ENCODE data around the gene PITPNB.

DNA sequence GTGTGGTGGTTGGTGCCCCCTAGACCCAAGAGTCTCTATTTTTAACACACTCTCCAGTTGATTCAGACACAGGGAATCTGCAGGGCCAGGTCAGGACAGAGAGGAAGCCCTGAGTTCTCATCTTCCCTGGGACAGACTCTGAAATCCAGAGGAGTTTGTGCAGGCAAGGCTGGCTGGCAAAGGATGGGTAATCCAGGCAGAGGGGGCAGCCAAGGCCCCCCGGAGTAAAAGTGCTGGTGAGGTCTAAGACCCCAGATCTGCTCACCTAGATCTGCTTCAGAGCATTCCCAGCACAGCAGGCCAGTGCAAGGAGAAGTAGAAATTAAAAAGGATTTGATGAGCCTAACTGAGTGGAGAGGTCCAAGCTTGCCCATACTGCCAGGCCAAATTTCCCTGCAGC lies 76.9 kb downstream of the PITPNB start:
- TF ChIP-seq, protein P1, sequence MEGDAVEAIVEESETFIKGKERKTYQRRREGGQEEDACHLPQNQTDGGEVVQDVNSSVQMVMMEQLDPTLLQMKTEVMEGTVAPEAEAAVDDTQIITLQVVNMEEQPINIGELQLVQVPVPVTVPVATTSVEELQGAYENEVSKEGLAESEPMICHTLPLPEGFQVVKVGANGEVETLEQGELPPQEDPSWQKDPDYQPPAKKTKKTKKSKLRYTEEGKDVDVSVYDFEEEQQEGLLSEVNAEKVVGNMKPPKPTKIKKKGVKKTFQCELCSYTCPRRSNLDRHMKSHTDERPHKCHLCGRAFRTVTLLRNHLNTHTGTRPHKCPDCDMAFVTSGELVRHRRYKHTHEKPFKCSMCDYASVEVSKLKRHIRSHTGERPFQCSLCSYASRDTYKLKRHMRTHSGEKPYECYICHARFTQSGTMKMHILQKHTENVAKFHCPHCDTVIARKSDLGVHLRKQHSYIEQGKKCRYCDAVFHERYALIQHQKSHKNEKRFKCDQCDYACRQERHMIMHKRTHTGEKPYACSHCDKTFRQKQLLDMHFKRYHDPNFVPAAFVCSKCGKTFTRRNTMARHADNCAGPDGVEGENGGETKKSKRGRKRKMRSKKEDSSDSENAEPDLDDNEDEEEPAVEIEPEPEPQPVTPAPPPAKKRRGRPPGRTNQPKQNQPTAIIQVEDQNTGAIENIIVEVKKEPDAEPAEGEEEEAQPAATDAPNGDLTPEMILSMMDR (IDR thresholded peaks at IDR 0.05 in 4 of 5, conservative IDR thresholded peaks at IDR 0.05 in 1 of 5) = no peak
- TF ChIP-seq POLR2A (IDR thresholded peaks at IDR 0.05) = no peak

Measured in gastrocnemius medialis (tissue), 4 donors.